Ovary (tissue), 9 donors: ENCODE results near the gene NPM1. TPM values are rescaled to one million over a fixed set of nuclear protein-coding genes. Genes with fewer than 3 reads are reported as not detected.

Experiments used
- DNase-seq, 5 donors: peaks; one replicate each; pipeline ENCODE4 v3.0.0-alpha.2; 2019 to 2020
- H3K27ac ChIP-seq, 2 donors: fragments of 200-600 bp; one replicate each; pipeline versions ENCODE4 v1.5.1 to v1.8.0; 2019 to 2022
- H3K27me3 ChIP-seq: fragments of 200-600 bp; one replicate; pipeline ENCODE4 v1.8.0; 2022
- H3K36me3 ChIP-seq: fragments of 200-600 bp; sonication (generic); one replicate; pipeline ENCODE4 v1.5.1; 2019
- H3K4me1 ChIP-seq: one replicate; pipeline ENCODE4 v1.8.1; 2013; ENCODE audit warnings: mild to moderate bottlenecking, moderate library complexity; ENCODE audit not compliant: insufficient read depth
- H3K4me3 ChIP-seq: fragments of 200-600 bp; sonication (generic); one replicate; pipeline ENCODE4 v1.5.1; 2017
- H3K9me3 ChIP-seq, 2 donors: fragments of 200-600 bp in 1 of 2; sonication (generic) in 1 of 2; one replicate each; pipeline versions ENCODE4 v1.5.1 to v1.8.1; 2013 to 2019; ENCODE audit warnings: mild to moderate bottlenecking in 1 of 2, moderate library complexity in 1 of 2
- CTCF ChIP-seq, 3 donors: fragments of 450-650 bp in 2 of 3; fragments of 200-600 bp in 1 of 3; IDR thresholded peaks; one replicate each; pipeline versions ENCODE4 v1.5.1 to v1.8.0; 2016 to 2022; ENCODE audit warnings: antibody characterized with exemption in 3 of 3, mild to moderate bottlenecking in 1 of 3
- EP300 ChIP-seq: sonication (generic); formaldehyde crosslinking; IDR thresholded peaks from one replicate; pipeline ENCODE4 v1.6.1; 2017; ENCODE audit warnings: antibody characterized with exemption
- POLR2A ChIP-seq: fragments of 450-650 bp; IDR thresholded peaks from one replicate; pipeline ENCODE4 v1.6.1; 2017; ENCODE audit warnings: antibody characterized with exemption, mild to moderate bottlenecking, moderate library complexity
- WGBS, 3 donors: extraction: QIAGEN DNeasy Blood & Tissue Kit in 1 of 3; methylation state at CpG; one replicate each; pipeline versions ENCODE4 v1.1.5 to v1.1.7; 2013 to 2017; 5-methylcytosine and 5-hydroxymethylcytosine counted together
- intact Hi-C, 4 donors: fragments of 100-400 bp; cut with DNase I; formaldehyde crosslinking; loops; one replicate each; pipeline versions ENCODE4 v1.11.0 to v1.15.1; 2022 to 2023
- polyA plus RNA-seq, 2 donors: library from polyadenylated mRNA; stranded (reverse); fragments of 200-250 nt in 1 of 2; fragments of 350-450 nt in 1 of 2; fragmentation: Illumina TruSeq in 1 of 2; extraction: RNeasy Lipid Tissue Mini Kit (QIAGEN cat#74804) in 1 of 2; gene quantifications; one replicate each; pipeline ENCODE4 v1.2.3, GENCODE V29; 2013 to 2014
- total RNA-seq, 7 donors: library from RNA; depleted of rRNA in 2 of 7; stranded (reverse); fragments of >200 nt in 2 of 7; fragmentation: NEBNext Ultra II Directional in 3 of 7; extraction: Animal tissue kit (Norgen Biotek cat#: 25700) in 3 of 7; gene quantifications; one replicate each; pipeline versions ENCODE4 v1.1.0 to v1.2.4, GENCODE V29; 2016 to 2023
- donor health status: DM: no; HTN: no; CAD: no; lungs with moderate emphysema.
- donor health status: DM: no; HTN: no; CAD: no.
- donor health status: Bipolar disorder and iron deficiency.
- donor health status: DM: yes; HTN: yes; CAD: no.
- donor health status: DM: no; HTN: no; CAD: no.
- donor health status: DM: yes; HTN: yes; CAD: no.

Gene NPM1
- total and polyA plus RNA-seq, 9 donors: 1,123 to 3,932 (median 1,741) TPM

GRCh38 chr5:171449426-171449825, 61.8 kb downstream of the NPM1 start:
- Histone ChIP-seq H3K9me3 (no peaks in the 10 kb centered on the region), H3K4me3 (no peak overlapping the region), H3K36me3 (no peaks in the 10 kb centered on the region), H3K27me3 (no peaks in the 10 kb centered on the region), H3K4me1 (peaks cover 4% of the 10 kb centered on the region), H3K27ac (no peak overlapping the region)
- DNase-seq: no peak
- TF ChIP-seq POLR2A (no peak), CTCF (IDR thresholded peaks at IDR 0.05) (no peak), EP300 (no peak)
- intact Hi-C loops: loop anchor here in 1 of 4 donors (10.0 kb wide), 1 partner anchor 135 kb away; no protein-coding TSS in a partner anchor
- WGBS, 3 donors: 88 to 91% (median 90%) methylated on average over 10 of the region's 10 CpGs

- 6 to 15% (median 7%) methylated on average over 46 to 88 of the region's 88 CpGs for WGBS, 3 donors
- H3K27me3 ChIP-seq: no peaks in the 10 kb centered on the region
- peaks cover 4% of the 10 kb centered on the region for H3K4me1 ChIP-seq
- intact Hi-C loops: no loop called here
- TF ChIP-seq POLR2A: no peak
- no peaks in the 10 kb centered on the region for H3K36me3 ChIP-seq
- H3K27ac ChIP-seq: peak overlapping the region; percentile 26 to 65
- H3K4me3 ChIP-seq: peak overlapping the region; percentile 42
- H3K9me3 ChIP-seq: no peaks in the 10 kb centered on the region
- DNase-seq: peak; percentile 75 to 83 (median 79)
These were observed 63.0 kb downstream of the NPM1 start for GRCh38 chr5:171450423-171451331.

DNA sequence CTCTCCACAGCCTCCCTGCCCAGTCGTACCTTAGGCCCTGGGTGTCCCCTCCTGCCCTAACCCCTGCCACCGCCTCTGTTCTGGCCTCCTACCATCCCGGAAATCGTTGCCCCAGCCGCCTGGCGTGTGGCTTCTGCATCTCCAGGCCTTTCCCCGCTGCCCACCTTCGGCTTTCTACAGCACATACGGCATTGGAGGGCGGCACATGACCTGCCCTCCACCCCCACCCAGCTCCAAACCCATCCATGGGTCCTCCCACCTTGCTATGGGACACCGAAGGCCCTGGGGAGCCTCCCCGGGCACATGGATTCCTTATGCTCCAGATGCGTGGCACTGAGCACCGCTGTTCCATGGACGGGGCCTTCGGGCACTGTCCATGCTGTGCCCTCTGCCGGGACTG, 63.8 kb downstream of the NPM1 start:
- no peak for TF ChIP-seq EP300
- TF ChIP-seq CTCF (IDR thresholded peaks at IDR 0.05): no peak
- TF ChIP-seq POLR2A: no peak
- DNase-seq: no peak
- WGBS, 3 donors: 85 to 90% (median 89%) methylated on average over 17 of the region's 17 CpGs
- H3K4me3 ChIP-seq: no peak overlapping the region
- H3K36me3 ChIP-seq: no peaks in the 10 kb centered on the region
- peaks cover 4% of the 10 kb centered on the region for H3K4me1 ChIP-seq
- H3K27ac ChIP-seq: peak overlapping the region in 1 of 2 donors; percentile 26
- H3K27me3 ChIP-seq: no peaks in the 10 kb centered on the region
- intact Hi-C loops: no loop called here
- H3K9me3 ChIP-seq: no peaks in the 10 kb centered on the region

- no peaks in the 10 kb centered on the region for H3K36me3 ChIP-seq
- DNase-seq: no peak
- intact Hi-C loops: no loop called here
- no peak overlapping the region for H3K4me3 ChIP-seq
- H3K4me1 ChIP-seq: peaks cover 4% of the 10 kb centered on the region
- no peaks in the 10 kb centered on the region for H3K27me3 ChIP-seq
- no peaks in the 10 kb centered on the region for H3K9me3 ChIP-seq
- WGBS, 3 donors: 88 to 92% (median 91%) methylated on average over 11 of the region's 11 CpGs
- no peak for TF ChIP-seq CTCF (IDR thresholded peaks at IDR 0.05)
- TF ChIP-seq POLR2A: no peak
- no peak for TF ChIP-seq EP300
- no peak overlapping the region for H3K27ac ChIP-seq
These were observed 65.5 kb downstream of the NPM1 start for GRCh38 chr5:171453056-171453725.
